Panc1 (cell line): ENCODE results near the gene TM9SF4.

ENCODE experiments used
- CTCF ChIP-seq: fragments of 450-650 bp; IDR thresholded peaks from 2 replicates; pipeline ENCODE4 v1.5.1; 2017; ENCODE audit warnings: mild to moderate bottlenecking
- POLR2AphosphoS5 ChIP-seq: IDR thresholded peaks from 2 replicates; pipeline ENCODE4 v1.6.1; 2012; ENCODE audit warnings: mild to moderate bottlenecking, low read depth, low read length, moderate library complexity
- TCF7L2 ChIP-seq: IDR thresholded peaks from 2 replicates; pipeline ENCODE4 v1.6.1; 2011; ENCODE audit warnings: mild to moderate bottlenecking, low read depth, low read length, inconsistent platforms

DNA sequence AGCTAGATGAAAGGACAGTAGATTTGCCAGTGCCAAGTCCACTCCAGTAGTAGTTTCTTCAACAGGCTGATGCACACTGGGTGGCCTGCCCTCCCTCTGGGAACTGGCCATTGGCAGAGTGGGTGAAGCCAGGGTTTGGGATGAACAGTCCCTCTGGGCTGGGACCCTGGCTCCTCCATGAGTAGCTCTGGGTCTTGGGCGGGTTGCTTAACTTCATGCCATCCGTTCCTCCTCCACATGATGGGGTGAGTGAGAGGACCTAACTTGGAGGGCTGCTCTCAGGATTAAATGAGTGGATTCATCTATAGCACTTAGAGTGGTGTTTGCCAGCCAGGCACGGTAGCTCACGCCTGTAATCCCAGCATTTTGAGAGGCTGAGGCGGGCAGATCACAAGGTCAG lies 50.8 kb downstream of the TM9SF4 start:
- TF ChIP-seq CTCF, result no peak
- no peak for TF ChIP-seq POLR2AphosphoS5
- TF ChIP-seq TCF7L2, result no peak
